ENCODE measurements around the gene TNFSF13.

TNFSF13 gene

GRCh38 chr17:7582396-7583252 is 24.1 kb downstream of the TNFSF13 start:
- Histone ChIP-seq H3K27me3 (ENCODE audit: control insufficient read depth in 1 of 2, insufficient read depth in 2 of 2, low read length in 2 of 2) (no peaks in the 10 kb centered on the region), H3K36me3 (ENCODE audit: control insufficient read depth in 1 of 2, insufficient read depth in 2 of 2, low read length in 2 of 2) (peaks cover 11 to 30% of the 10 kb centered on the region in 2 donors), H3K9ac (ENCODE audit: low read depth in 1 of 2, low read length in 2 of 2) (peak overlapping the region; percentile 88 to 98), H3K4me3 (ENCODE audit: low read depth in 1 of 2, low read length in 2 of 2) (peak overlapping the region; percentile 91 to 97), H3K4me1 (ENCODE audit: control insufficient read depth in 1 of 2, insufficient read depth in 2 of 2, low read length in 2 of 2) (peaks cover 61 to 69% of the 10 kb centered on the region in 2 donors), H3K9me3 (ENCODE audit: control insufficient read depth in 1 of 2, low read length in 2 of 2) (no peaks in the 10 kb centered on the region), H3K27ac (ENCODE audit: low read depth, low read length) (peak overlapping the region; percentile 97)

GRCh38 chr17:7583253-7584109 is 24.9 kb downstream of the TNFSF13 start, which contains the start of gene MPDU1:
Gene MPDU1, plus strand, starts transcription at chr17:7583852. Its CDS starts 11 bp downstream, at chr17:7583863.
- no peaks in the 10 kb centered on the region for H3K27me3 ChIP-seq (ENCODE audit: control insufficient read depth in 1 of 2, insufficient read depth in 2 of 2, low read length in 2 of 2)
- peaks cover 6 to 31% of the 10 kb centered on the region in 2 donors for H3K36me3 ChIP-seq (ENCODE audit: control insufficient read depth in 1 of 2, insufficient read depth in 2 of 2, low read length in 2 of 2)
- H3K9ac ChIP-seq (ENCODE audit: low read depth in 1 of 2, low read length in 2 of 2), result peak within 1 kb of the TSS; percentile 88 to 98
- peaks cover 55 to 63% of the 10 kb centered on the region in 2 donors for H3K4me1 ChIP-seq (ENCODE audit: control insufficient read depth in 1 of 2, insufficient read depth in 2 of 2, low read length in 2 of 2)
- H3K27ac ChIP-seq (ENCODE audit: low read depth, low read length), result peak within 1 kb of the TSS; percentile 97
- peak within 1 kb of the TSS; percentile 91 to 97 for H3K4me3 ChIP-seq (ENCODE audit: low read depth in 1 of 2, low read length in 2 of 2)
- no peaks in the 10 kb centered on the region for H3K9me3 ChIP-seq (ENCODE audit: control insufficient read depth in 1 of 2, low read length in 2 of 2)

- no peaks in the 10 kb centered on the region for H3K9me3 ChIP-seq (ENCODE audit: control insufficient read depth in 1 of 2, low read length in 2 of 2)
- H3K9ac ChIP-seq (ENCODE audit: low read depth in 1 of 2, low read length in 2 of 2), result no peak overlapping the region
- H3K27ac ChIP-seq (ENCODE audit: low read depth, low read length), result no peak overlapping the region
- peaks cover 27 to 30% of the 10 kb centered on the region in 2 donors for H3K4me1 ChIP-seq (ENCODE audit: control insufficient read depth in 1 of 2, insufficient read depth in 2 of 2, low read length in 2 of 2)
- peaks cover 11 to 42% of the 10 kb centered on the region in 2 donors for H3K36me3 ChIP-seq (ENCODE audit: control insufficient read depth in 1 of 2, insufficient read depth in 2 of 2, low read length in 2 of 2)
- no peaks in the 10 kb centered on the region for H3K27me3 ChIP-seq (ENCODE audit: control insufficient read depth in 1 of 2, insufficient read depth in 2 of 2, low read length in 2 of 2)
- H3K4me3 ChIP-seq (ENCODE audit: low read depth in 1 of 2, low read length in 2 of 2), result no peak overlapping the region
Observed at GRCh38 chr17:7586673-7587419, 28.3 kb downstream of the TNFSF13 start.

- Histone ChIP-seq H3K4me1 (ENCODE audit: control insufficient read depth in 1 of 2, insufficient read depth in 2 of 2, low read length in 2 of 2) (peaks cover 20 to 23% of the 10 kb centered on the region in 2 donors), H3K4me3 (ENCODE audit: low read depth in 1 of 2, low read length in 2 of 2) (no peak overlapping the region), H3K9ac (ENCODE audit: low read depth in 1 of 2, low read length in 2 of 2) (no peak overlapping the region), H3K27ac (ENCODE audit: low read depth, low read length) (no peak overlapping the region), H3K36me3 (ENCODE audit: control insufficient read depth in 1 of 2, insufficient read depth in 2 of 2, low read length in 2 of 2) (peaks cover 19 to 47% of the 10 kb centered on the region in 2 donors), H3K27me3 (ENCODE audit: control insufficient read depth in 1 of 2, insufficient read depth in 2 of 2, low read length in 2 of 2) (no peaks in the 10 kb centered on the region), H3K9me3 (ENCODE audit: control insufficient read depth in 1 of 2, low read length in 2 of 2) (no peaks in the 10 kb centered on the region)
Observed at GRCh38 chr17:7587420-7588151, 29.0 kb downstream of the TNFSF13 start.

- Histone ChIP-seq H3K4me1 (ENCODE audit: control insufficient read depth in 1 of 2, insufficient read depth in 2 of 2, low read length in 2 of 2) (peaks cover 12 to 14% of the 10 kb centered on the region in 2 donors), H3K27ac (ENCODE audit: low read depth, low read length) (no peak overlapping the region), H3K27me3 (ENCODE audit: control insufficient read depth in 1 of 2, insufficient read depth in 2 of 2, low read length in 2 of 2) (no peaks in the 10 kb centered on the region), H3K36me3 (ENCODE audit: control insufficient read depth in 1 of 2, insufficient read depth in 2 of 2, low read length in 2 of 2) (peaks cover 29 to 58% of the 10 kb centered on the region in 2 donors), H3K9me3 (ENCODE audit: control insufficient read depth in 1 of 2, low read length in 2 of 2) (no peaks in the 10 kb centered on the region), H3K4me3 (ENCODE audit: low read depth in 1 of 2, low read length in 2 of 2) (peak overlapping the region; percentile 17 to 22), H3K9ac (ENCODE audit: low read depth in 1 of 2, low read length in 2 of 2) (no peak overlapping the region)
Observed at GRCh38 chr17:7588553-7589203, 30.1 kb downstream of the TNFSF13 start.

GRCh38 chr17:7589204-7589868 is 30.8 kb downstream of the TNFSF13 start:
- H3K36me3 ChIP-seq (ENCODE audit: control insufficient read depth in 1 of 2, insufficient read depth in 2 of 2, low read length in 2 of 2), result peaks cover 36 to 63% of the 10 kb centered on the region in 2 donors
- peak overlapping the region; percentile 17 to 22 for H3K4me3 ChIP-seq (ENCODE audit: low read depth in 1 of 2, low read length in 2 of 2)
- H3K4me1 ChIP-seq (ENCODE audit: control insufficient read depth in 1 of 2, insufficient read depth in 2 of 2, low read length in 2 of 2), result peaks cover 11 to 12% of the 10 kb centered on the region in 2 donors
- H3K27me3 ChIP-seq (ENCODE audit: control insufficient read depth in 1 of 2, insufficient read depth in 2 of 2, low read length in 2 of 2), result no peaks in the 10 kb centered on the region
- H3K9ac ChIP-seq (ENCODE audit: low read depth in 1 of 2, low read length in 2 of 2), result no peak overlapping the region
- H3K27ac ChIP-seq (ENCODE audit: low read depth, low read length), result no peak overlapping the region
- no peaks in the 10 kb centered on the region for H3K9me3 ChIP-seq (ENCODE audit: control insufficient read depth in 1 of 2, low read length in 2 of 2)

GRCh38 chr17:7589891-7590691 is 31.5 kb downstream of the TNFSF13 start, which contains the start of gene SOX15:
Gene SOX15, minus strand, starts transcription at chr17:7590094. Its CDS starts 418 bp downstream, at chr17:7589676.
- no peak within 1 kb of the TSS for H3K27ac ChIP-seq (ENCODE audit: low read depth, low read length)
- H3K9ac ChIP-seq (ENCODE audit: low read depth in 1 of 2, low read length in 2 of 2), result no peak within 1 kb of the TSS
- peaks cover 39 to 71% of the 10 kb centered on the region in 2 donors for H3K36me3 ChIP-seq (ENCODE audit: control insufficient read depth in 1 of 2, insufficient read depth in 2 of 2, low read length in 2 of 2)
- peak within 1 kb of the TSS; percentile 17 to 22 for H3K4me3 ChIP-seq (ENCODE audit: low read depth in 1 of 2, low read length in 2 of 2)
- H3K9me3 ChIP-seq (ENCODE audit: control insufficient read depth in 1 of 2, low read length in 2 of 2), result no peaks in the 10 kb centered on the region
- H3K4me1 ChIP-seq (ENCODE audit: control insufficient read depth in 1 of 2, insufficient read depth in 2 of 2, low read length in 2 of 2), result peaks cover 4 to 12% of the 10 kb centered on the region in 2 donors
- H3K27me3 ChIP-seq (ENCODE audit: control insufficient read depth in 1 of 2, insufficient read depth in 2 of 2, low read length in 2 of 2), result no peaks in the 10 kb centered on the region

GRCh38 chr17:7590743-7591142 is 32.2 kb downstream of the TNFSF13 start:
- no peak overlapping the region for H3K27ac ChIP-seq (ENCODE audit: low read depth, low read length)

More at GRCh38 chr17:7590743-7591142, 32.2 kb downstream of the TNFSF13 start:
- Histone ChIP-seq H3K4me1 (ENCODE audit: control insufficient read depth in 1 of 2, insufficient read depth in 2 of 2, low read length in 2 of 2) (peaks cover 0 to 12% of the 10 kb centered on the region in 2 donors), H3K27me3 (ENCODE audit: control insufficient read depth in 1 of 2, insufficient read depth in 2 of 2, low read length in 2 of 2) (no peaks in the 10 kb centered on the region), H3K9me3 (ENCODE audit: control insufficient read depth in 1 of 2, low read length in 2 of 2) (no peaks in the 10 kb centered on the region), H3K9ac (ENCODE audit: low read depth in 1 of 2, low read length in 2 of 2) (no peak overlapping the region), H3K4me3 (ENCODE audit: low read depth in 1 of 2, low read length in 2 of 2) (no peak overlapping the region), H3K36me3 (ENCODE audit: control insufficient read depth in 1 of 2, insufficient read depth in 2 of 2, low read length in 2 of 2) (peaks cover 45 to 78% of the 10 kb centered on the region in 2 donors)
